ENCODE results near the gene HRAS.

Gene HRAS

GRCh38 chr11:551131-551530 lies 15.8 kb upstream of the HRAS start:
- no peak for DNase-seq (ENCODE audit: low read depth)
- no peak for TF ChIP-seq CTCF (IDR thresholded peaks at IDR 0.05; ENCODE audit: control insufficient read depth, extremely low read depth, insufficient read depth)
- no peak overlapping the region for H3K4me3 ChIP-seq (ENCODE audit: low read depth, low read length)

GRCh38 chr11:550746-551085 lies 15.3 kb upstream of the HRAS start:
- no peak for DNase-seq (ENCODE audit: low read depth)

GRCh38 chr11:550021-550745 lies 14.8 kb upstream of the HRAS start:
- DNase-seq (ENCODE audit: low read depth) = no peak
- no peak overlapping the region for H3K4me3 ChIP-seq (ENCODE audit: low read depth, low read length)
- TF ChIP-seq CTCF (IDR thresholded peaks at IDR 0.05; ENCODE audit: control insufficient read depth, extremely low read depth, insufficient read depth) = no peak

More at GRCh38 chr11:550746-551085, 15.3 kb upstream of the HRAS start:
- TF ChIP-seq CTCF (IDR thresholded peaks at IDR 0.05; ENCODE audit: control insufficient read depth, extremely low read depth, insufficient read depth) = no peak
- no peak overlapping the region for H3K4me3 ChIP-seq (ENCODE audit: low read depth, low read length)

GRCh38 chr11:548700-549603 lies 13.6 kb upstream of the HRAS start:
- DNase-seq (ENCODE audit: low read depth) = no peak
- TF ChIP-seq CTCF (IDR thresholded peaks at IDR 0.05; ENCODE audit: control insufficient read depth, extremely low read depth, insufficient read depth) = no peak
- no peak overlapping the region for H3K4me3 ChIP-seq (ENCODE audit: low read depth, low read length)

- no peak for TF ChIP-seq CTCF (IDR thresholded peaks at IDR 0.05; ENCODE audit: control insufficient read depth, extremely low read depth, insufficient read depth)
- no peak for DNase-seq (ENCODE audit: low read depth)
- no peak overlapping the region for H3K4me3 ChIP-seq (ENCODE audit: low read depth, low read length)
These were observed 9.8 kb upstream of the HRAS start for GRCh38 chr11:545171-545570.

GRCh38 chr11:544817-545166 lies 9.4 kb upstream of the HRAS start:
- no peak for DNase-seq (ENCODE audit: low read depth)
- H3K4me3 ChIP-seq (ENCODE audit: low read depth, low read length) = no peak overlapping the region
- TF ChIP-seq CTCF (IDR thresholded peaks at IDR 0.05; ENCODE audit: control insufficient read depth, extremely low read depth, insufficient read depth) = no peak
